NCI-H446 (cell line): ENCODE results near the gene FAF1.

Source experiments
- DNase-seq, 2 experiments: peaks; one replicate each; lab custom pipeline; 2025; lab: John Stamatoyannopoulos, UW

FAF1 gene

GRCh38 chr1:50488876-50489275 is 471.2 kb downstream of the FAF1 start:
- DNase-seq, result no peak

GRCh38 chr1:50488356-50488755 is 471.7 kb downstream of the FAF1 start:
- DNase-seq, result no peak

- no peak for DNase-seq
These were observed 472.3 kb downstream of the FAF1 start for GRCh38 chr1:50487725-50488124.

DNA sequence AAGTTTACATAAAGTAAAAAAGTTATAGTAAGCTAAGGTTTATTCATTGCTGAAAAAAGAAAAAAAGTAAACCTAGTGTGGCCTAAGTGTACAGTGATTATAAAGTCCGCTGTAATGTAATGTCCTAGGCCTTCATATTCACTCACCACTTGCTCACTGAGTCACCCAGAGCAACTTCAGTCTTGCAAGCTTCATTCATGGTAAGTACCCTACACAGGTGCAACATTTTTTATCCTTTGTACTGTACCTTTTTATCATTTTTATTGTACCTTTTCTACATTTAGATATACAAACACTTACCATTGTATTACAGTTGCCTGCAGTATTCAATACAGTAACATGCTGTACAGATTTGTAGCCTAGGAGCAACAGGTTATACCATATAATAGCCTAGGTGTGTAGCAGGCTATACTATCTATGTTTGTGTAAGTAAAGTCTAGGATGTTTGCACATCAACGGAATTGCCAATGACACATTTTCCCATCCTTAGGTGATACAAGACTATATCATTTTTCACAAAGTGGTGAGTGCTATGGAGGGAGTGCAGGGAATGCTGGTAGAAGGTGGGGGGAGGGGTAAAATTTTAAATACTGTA is 478.8 kb downstream of the FAF1 start:
- DNase-seq, result no peak

DNA sequence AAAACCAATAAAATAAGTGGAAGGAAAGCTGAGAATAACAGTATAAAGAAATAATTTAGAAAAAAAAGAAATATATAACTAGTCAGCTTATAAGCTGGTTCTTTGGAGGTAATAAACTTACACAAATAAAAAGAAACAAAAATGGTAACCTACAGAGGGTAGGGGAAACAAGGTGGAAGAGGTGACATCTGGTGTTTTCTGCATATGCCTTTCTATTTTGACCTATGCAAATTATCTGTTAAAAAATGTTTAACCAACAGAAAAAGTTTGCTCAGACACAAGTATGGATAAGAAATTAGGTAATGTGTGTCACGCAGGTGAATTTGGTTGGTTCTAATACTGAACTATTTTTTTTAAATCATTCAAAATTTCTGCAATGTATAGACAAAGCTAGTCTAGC is 483.3 kb downstream of the FAF1 start:
- no peak for DNase-seq

GRCh38 chr1:50474859-50475809 is 484.9 kb downstream of the FAF1 start:
- DNase-seq, result no peak

- no peak for DNase-seq
These were observed 486.6 kb downstream of the FAF1 start for GRCh38 chr1:50473513-50473912.

DNA sequence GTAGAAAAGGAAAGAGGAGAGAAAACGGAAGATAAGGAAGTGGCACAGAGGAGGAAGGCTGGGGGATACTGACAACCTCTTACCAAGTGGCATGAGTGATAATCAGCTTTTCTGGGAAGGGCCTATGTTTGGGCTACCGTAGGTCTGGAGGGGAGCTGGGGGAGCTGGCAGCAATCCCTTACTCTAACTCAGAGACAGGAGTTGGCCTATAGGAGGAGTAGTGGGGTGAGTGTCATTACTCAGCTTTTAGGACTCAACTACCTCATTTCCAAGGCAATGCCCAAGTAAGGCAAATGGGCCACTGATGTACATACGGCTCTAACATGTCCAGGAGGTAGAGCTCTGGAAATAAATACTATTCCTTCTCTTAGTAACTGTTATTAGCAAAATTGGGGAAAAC is 488.1 kb downstream of the FAF1 start:
- no peak for DNase-seq

- DNase-seq, result no peak
These were observed 497.1 kb downstream of the FAF1 start for GRCh38 chr1:50462964-50463363.

DNA sequence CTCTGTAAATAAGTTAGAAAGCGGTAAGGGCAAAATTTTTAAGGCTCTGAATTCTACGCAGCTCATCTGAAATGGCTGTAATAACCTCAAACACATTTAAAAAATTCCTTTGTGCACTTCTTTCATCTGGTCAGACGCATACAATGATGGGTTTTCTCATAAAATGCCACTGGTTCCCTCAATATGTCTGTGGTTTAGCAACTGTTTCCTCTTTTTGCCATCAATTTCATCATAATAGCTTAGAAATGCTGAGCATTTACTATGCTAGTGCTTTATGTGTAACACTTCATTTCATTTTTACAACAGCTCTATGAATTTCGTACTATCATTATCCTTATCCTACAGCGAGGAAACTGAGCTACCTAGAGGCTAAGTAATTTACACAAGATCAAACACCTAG is 501.6 kb downstream of the FAF1 start:
- no peak for DNase-seq

GRCh38 chr1:50454911-50455310 is 505.2 kb downstream of the FAF1 start:
- DNase-seq, result no peak

DNA sequence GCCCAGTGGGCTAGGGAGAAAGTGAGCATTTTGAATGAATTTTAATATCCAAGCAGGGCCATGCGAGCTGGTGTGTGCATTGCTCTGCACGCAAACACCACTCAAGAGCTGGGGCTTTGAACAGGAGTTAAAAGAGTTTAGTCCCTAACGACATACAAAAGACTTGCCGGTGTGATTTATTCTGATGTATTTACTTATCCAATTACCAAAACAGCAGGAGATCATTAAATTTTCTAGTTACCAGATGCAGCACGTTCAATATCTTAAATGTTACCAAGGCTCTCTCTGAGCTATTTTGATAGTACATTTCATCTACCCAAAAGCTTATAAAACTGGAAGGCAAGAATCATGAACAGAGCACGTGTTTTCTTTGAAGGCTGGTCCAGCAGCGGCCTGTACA is 506.8 kb downstream of the FAF1 start:
- no peak for DNase-seq

DNA sequence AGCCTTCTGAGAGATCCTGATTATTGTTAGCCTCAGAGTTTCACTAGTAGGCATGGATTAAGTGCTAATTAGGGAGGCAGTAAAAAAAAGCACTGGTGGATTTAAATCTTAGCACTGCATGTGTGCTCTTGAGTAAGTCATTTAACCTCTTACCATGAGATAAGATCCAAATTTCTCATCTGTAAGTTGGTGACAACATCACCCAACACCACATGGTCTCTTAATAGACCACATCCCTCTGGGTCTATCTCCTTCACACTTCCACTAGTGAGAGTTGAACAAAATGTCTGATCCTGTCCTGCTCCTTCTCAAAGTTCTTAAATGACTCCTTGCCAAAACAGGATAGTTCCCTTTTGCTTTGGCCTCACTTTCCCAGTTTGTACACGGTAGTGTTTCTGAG is 507.4 kb downstream of the FAF1 start:
- DNase-seq, result no peak

DNA sequence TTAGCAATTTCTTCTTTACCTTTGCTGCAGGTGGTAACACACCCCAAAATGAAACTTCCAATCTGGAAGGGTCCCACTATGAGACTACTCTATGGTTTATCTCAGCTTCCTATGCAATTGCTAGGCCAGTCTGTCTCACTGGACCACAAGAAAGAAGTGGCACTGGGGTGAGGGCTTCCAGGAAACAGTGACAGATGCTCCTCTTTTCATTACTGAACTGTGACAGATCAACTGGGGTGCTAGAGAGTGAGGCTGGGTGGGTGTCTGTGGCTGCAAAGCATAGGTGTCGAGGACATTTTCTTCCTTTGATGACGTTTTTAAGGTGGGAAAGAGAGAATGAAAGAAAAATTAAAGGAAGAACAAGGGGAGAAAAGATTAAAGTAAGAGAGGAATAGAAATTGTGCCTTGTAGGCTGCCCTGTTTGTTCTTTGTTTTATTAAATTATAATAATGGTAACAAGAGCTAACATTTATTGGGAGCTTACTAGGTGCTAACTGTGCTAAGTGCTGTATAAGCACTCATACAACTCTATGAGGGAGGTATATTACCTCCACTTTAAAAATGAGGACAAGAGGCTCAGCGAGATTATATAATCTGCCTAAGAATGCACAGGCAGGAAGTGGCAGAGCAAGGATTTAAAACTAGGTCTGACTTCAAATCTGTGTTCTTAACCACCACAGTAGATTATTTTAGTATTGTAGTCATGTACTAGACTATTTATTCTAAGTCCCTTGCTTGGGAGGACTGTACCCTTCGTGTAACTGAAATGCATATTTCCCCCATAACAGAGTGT is 509.0 kb downstream of the FAF1 start:
- no peak for DNase-seq

- DNase-seq, result no peak
These were observed 512.1 kb downstream of the FAF1 start for GRCh38 chr1:50447961-50448360.

DNA sequence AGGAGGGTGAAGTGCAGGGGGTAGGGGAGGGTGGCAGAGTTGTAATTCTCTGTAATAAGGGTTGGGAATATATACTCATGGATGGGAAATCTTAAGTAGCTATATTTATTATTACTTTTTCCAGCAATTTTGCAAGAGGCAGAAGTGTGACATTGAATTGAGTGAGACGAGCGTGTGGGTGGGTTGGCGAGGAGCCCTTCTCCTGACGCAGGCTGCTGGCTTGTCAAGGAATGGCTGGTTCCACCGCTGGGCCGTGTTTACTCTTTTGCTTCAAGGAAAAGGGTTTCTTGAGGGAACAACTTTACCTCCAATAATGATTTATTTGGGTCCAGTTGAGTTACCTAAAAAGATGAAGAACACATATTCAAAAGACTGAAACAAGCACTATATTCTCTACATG is 518.9 kb downstream of the FAF1 start:
- DNase-seq, result no peak

GRCh38 chr1:50438945-50439344 is 521.1 kb downstream of the FAF1 start:
- DNase-seq, result no peak

- DNase-seq, result no peak
These were observed 523.6 kb downstream of the FAF1 start for GRCh38 chr1:50436489-50436888.

- no peak for DNase-seq
These were observed 530.1 kb downstream of the FAF1 start for GRCh38 chr1:50430010-50430405.

GRCh38 chr1:50427818-50428779 is 532.0 kb downstream of the FAF1 start:
- no peak for DNase-seq

- no peak for DNase-seq
These were observed 532.8 kb downstream of the FAF1 start for GRCh38 chr1:50427086-50427817.
